G401 (cell line): ENCODE results near the gene ANKRD52. TPM values are rescaled to one million over a fixed set of nuclear protein-coding genes. Genes with fewer than 3 reads are reported as not detected.
"Not testable (repeated sequence)": the region's sequence is repeated elsewhere in the genome, so short reads cannot be mapped to it uniquely, and the experiment has no call there.

Experiments used
- DNase-seq: peaks from one replicate; pipeline ENCODE4 v3.0.0-alpha.2; 2015; ENCODE audit warnings: low spot score
- in situ Hi-C: cut with HindIII; loops from 2 replicates; pipeline ENCODE4 v1.10.0; 2016; ENCODE audit warnings: low sequenced_read_pairs, mixed read lengths
- total RNA-seq: library from RNA; depleted of rRNA; stranded (reverse); fragments of >200 nt; shearing (Covaris generic); gene quantifications from 2 replicates; pipeline ENCODE4 v1.2.3, GENCODE V29; 2014

Gene ANKRD52
- total RNA-seq, 1 experiment from 2014 or later = 6.2 TPM

- in situ Hi-C loops = no loop called here
- DNase-seq = no peak
These were observed 22.7 kb upstream of the ANKRD52 start for GRCh38 chr12:56280849-56281248.

GRCh38 chr12:56278905-56279304, 20.7 kb upstream of the ANKRD52 start:
- DNase-seq = no peak
- in situ Hi-C loops = no loop called here

GRCh38 chr12:56274299-56274698, 16.1 kb upstream of the ANKRD52 start:
- in situ Hi-C loops = no loop called here

GRCh38 chr12:56272468-56272867, 14.3 kb upstream of the ANKRD52 start:
- in situ Hi-C loops = not testable (repeated sequence)

More at GRCh38 chr12:56274299-56274698, 16.1 kb upstream of the ANKRD52 start:
- DNase-seq = no peak

GRCh38 chr12:56271031-56271430, 12.8 kb upstream of the ANKRD52 start:
- DNase-seq = peak; percentile 40
- in situ Hi-C loops = no loop called here

More at GRCh38 chr12:56272468-56272867, 14.3 kb upstream of the ANKRD52 start:
- DNase-seq = not testable (repeated sequence)

- in situ Hi-C loops = no loop called here
- peak; percentile 52 for DNase-seq
These were observed 9.4 kb upstream of the ANKRD52 start for GRCh38 chr12:56267443-56268071.

GRCh38 chr12:56266693-56267442, 8.7 kb upstream of the ANKRD52 start, which contains the start of gene COQ10A:
TSS of gene COQ10A (plus strand) at chr12:56266942. CDS start at chr12:56267119, 177 bp downstream.
- DNase-seq = peak; percentile 94
- in situ Hi-C loops = no loop called here

GRCh38 chr12:56266068-56266692, 8.0 kb upstream of the ANKRD52 start:
- DNase-seq, in situ Hi-C loops: not testable (repeated sequence)

- DNase-seq, in situ Hi-C loops: not testable (repeated sequence)
These were observed 4.8 kb upstream of the ANKRD52 start for GRCh38 chr12:56262955-56263354.

GRCh38 chr12:56261503-56262232, 3.5 kb upstream of the ANKRD52 start:
- in situ Hi-C loops = no loop called here
- DNase-seq = no peak

GRCh38 chr12:56260921-56261320, 2.7 kb upstream of the ANKRD52 start:
- DNase-seq = no peak
- in situ Hi-C loops = no loop called here

- DNase-seq = no peak
- in situ Hi-C loops = no loop called here
These were observed 2.2 kb upstream of the ANKRD52 start for GRCh38 chr12:56260380-56260779.

- in situ Hi-C loops = no loop called here
- no peak for DNase-seq
These were observed 618 bp upstream of the ANKRD52 start for GRCh38 chr12:56258820-56259183.

GRCh38 chr12:56257491-56258067, 605 bp downstream of the ANKRD52 start:
- DNase-seq = peak; percentile 40
- in situ Hi-C loops = no loop called here

GRCh38 chr12:56257071-56257470, 1.1 kb downstream of the ANKRD52 start:
- DNase-seq = no peak
- in situ Hi-C loops = no loop called here

- in situ Hi-C loops = no loop called here
- no peak for DNase-seq
These were observed 1.7 kb downstream of the ANKRD52 start for GRCh38 chr12:56256326-56256960.

GRCh38 chr12:56255671-56256070, 2.5 kb downstream of the ANKRD52 start:
- in situ Hi-C loops = no loop called here
- DNase-seq = no peak

GRCh38 chr12:56253091-56253490, 5.1 kb downstream of the ANKRD52 start:
- DNase-seq = no peak
- in situ Hi-C loops = no loop called here

- DNase-seq = no peak
- in situ Hi-C loops = no loop called here
These were observed 5.5 kb downstream of the ANKRD52 start for GRCh38 chr12:56252649-56253048.
